Gastroesophageal sphincter (tissue), 3 donors: ENCODE results near the gene EWSR1.

Experiments
- CTCF ChIP-seq, 4 experiments: fragments of 200-600 bp in 2 of 4; fragments of 450-650 bp in 2 of 4; sonication (generic) in 1 of 4; IDR thresholded peaks; one replicate each; pipeline ENCODE4 v1.5.1; 2017 to 2019; ENCODE audit warnings: antibody characterized with exemption in 4 of 4, mild to moderate bottlenecking in 2 of 4, moderate library complexity in 2 of 4
- POLR2AphosphoS5 ChIP-seq: sonication (generic); formaldehyde crosslinking; IDR thresholded peaks from one replicate; pipeline ENCODE4 v1.6.1; 2017; ENCODE audit warnings: antibody characterized with exemption

- TF ChIP-seq CTCF (IDR thresholded peaks at IDR 0.05), result no peak
- no peak for TF ChIP-seq POLR2AphosphoS5
Measured at GRCh38 chr22:29251265-29251664, 16.8 kb upstream of the EWSR1 start.
